GM12864 (cell line): ENCODE results near the gene DVL3.
A peak's percentile ranks its signal among the peaks of the same experiment; 100 is the strongest.
"Not testable (repeated sequence)": the region's sequence is repeated elsewhere in the genome, so short reads cannot be mapped to it uniquely, and the experiment has no call there.

Experiments used
- DNase-seq: peaks from one replicate; pipeline ENCODE4 v3.0.0-alpha.2; 2011; ENCODE audit warnings: low read depth
- H3K4me3 ChIP-seq: 2 replicates; pipeline ENCODE4 v1.5.1; 2011; ENCODE audit warnings: mild to moderate bottlenecking, low read depth, low read length, control low read depth
- TF ChIP-seq, protein P1 (sequence below): IDR thresholded peaks from 2 replicates; pipeline ENCODE4 v1.5.1; 2011; ENCODE audit warnings: low read depth, mild to moderate bottlenecking, moderate library complexity, low read length, control low read depth, inconsistent platforms; ENCODE audit errors: missing control alignments

Gene DVL3

DNA sequence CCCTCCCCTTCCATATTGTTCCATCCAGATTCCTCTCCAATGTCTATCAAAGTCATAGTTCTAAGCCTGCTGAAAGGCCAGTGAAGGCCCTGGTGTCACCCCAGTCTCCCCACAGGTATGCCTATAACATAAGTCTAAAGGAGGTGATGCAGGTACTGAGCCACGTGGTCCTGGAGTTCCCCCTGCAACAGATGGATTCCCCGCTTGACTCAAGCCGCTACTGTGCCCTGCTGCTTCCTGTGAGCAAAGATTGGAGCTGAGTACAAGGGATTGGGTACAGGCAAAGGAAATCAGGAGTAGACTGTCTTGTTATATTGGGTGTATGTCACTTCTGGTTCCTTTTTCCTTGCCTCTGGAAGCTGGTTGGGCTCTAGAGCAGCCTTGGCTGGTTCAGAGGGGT, 11.8 kb upstream of the DVL3 start:
- H3K4me3 ChIP-seq = no peak overlapping the region
- TF ChIP-seq, protein P1, sequence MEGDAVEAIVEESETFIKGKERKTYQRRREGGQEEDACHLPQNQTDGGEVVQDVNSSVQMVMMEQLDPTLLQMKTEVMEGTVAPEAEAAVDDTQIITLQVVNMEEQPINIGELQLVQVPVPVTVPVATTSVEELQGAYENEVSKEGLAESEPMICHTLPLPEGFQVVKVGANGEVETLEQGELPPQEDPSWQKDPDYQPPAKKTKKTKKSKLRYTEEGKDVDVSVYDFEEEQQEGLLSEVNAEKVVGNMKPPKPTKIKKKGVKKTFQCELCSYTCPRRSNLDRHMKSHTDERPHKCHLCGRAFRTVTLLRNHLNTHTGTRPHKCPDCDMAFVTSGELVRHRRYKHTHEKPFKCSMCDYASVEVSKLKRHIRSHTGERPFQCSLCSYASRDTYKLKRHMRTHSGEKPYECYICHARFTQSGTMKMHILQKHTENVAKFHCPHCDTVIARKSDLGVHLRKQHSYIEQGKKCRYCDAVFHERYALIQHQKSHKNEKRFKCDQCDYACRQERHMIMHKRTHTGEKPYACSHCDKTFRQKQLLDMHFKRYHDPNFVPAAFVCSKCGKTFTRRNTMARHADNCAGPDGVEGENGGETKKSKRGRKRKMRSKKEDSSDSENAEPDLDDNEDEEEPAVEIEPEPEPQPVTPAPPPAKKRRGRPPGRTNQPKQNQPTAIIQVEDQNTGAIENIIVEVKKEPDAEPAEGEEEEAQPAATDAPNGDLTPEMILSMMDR = no peak
- no peak for DNase-seq

DNA sequence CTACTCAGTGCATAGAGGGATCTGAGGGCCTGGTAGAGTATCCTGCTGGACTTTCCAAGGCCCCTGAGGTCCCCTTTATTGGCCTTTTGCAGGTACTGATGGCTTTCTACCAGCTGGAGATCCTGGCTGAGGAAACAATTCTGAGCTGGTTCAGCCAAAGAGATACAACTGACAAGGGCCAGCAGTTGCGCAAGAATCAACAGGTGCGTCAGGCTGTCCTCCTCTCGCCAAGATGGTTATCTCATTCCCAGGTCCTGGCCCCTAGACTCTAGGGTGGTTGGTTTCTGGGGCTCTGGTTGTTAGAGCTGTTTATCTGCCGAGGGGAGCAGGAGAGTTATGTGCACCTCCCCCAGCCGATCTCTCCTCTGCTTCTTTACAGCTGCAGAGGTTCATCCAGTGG, 10.7 kb upstream of the DVL3 start:
- H3K4me3 ChIP-seq = no peak overlapping the region
- no peak for DNase-seq
- TF ChIP-seq, protein P1 = no peak

DNA sequence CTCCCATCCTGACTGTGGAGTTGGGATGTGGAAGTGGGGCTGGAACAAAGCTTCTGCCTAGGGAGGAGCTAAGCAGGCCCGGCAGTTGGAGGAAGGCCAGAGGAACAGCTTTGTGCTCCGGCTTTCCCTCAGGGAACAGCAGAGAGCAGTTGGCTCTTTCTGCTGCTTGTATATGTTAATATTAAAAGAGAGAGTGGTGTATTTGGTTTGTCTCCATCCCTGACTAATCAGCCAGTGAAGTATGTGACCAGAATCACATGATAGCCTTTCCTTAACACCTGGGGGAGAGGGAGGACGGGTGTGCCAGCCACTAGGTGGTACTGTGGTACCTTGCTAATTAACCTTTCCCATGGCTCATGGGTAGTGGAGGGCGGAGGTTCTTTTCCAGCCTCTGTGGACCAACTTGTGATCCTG, 10.1 kb upstream of the DVL3 start:
- TF ChIP-seq, protein P1 = peak; percentile 29
- DNase-seq = no peak
- no peak overlapping the region for H3K4me3 ChIP-seq

DNA sequence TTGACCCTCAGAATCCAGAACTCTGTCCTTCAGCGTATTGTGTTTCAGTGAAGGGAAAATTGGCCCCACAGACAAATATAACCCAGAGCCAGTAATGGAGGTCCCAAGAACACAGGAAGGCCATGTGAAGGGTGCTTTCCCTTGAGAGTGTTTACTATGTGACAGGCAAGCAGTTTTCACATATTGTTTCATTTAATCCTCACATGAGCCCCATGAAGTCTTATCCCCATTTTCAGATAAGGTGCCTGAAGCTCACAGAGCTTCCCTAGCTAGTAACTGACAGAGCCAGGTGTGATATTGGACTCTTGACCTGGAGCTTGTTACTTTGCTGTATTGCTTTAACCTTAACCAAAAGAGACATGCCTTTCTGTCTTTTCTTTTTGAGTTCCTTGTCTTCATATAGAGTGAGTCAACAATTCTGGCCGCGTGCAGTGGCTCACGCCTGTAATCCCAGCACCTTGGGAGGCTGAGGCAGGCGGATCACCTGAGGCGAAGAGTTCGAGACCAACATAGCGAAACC, 9.4 kb upstream of the DVL3 start:
- no peak for DNase-seq
- H3K4me3 ChIP-seq = no peak overlapping the region
- TF ChIP-seq, protein P1 = no peak

DNA sequence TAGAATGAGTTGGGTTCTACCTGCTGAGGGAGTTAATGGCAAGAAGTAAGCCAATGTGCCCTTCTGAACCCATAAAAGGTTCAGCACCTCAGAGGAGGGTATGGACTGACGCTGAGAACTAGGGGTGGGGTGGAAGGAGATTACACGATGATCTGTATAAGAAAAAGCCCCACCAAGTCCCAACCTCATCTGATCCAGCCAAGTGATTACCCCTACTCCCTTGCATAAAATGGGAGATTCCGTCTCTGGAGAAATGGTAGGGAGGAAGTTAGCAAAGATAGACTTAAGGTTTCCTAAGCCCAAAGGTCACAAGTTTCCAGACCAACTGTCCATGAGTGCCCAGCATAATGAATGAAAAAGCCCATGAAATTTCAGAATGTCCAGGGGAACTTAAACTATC, 7.1 kb upstream of the DVL3 start:
- TF ChIP-seq, protein P1 = no peak

DNA sequence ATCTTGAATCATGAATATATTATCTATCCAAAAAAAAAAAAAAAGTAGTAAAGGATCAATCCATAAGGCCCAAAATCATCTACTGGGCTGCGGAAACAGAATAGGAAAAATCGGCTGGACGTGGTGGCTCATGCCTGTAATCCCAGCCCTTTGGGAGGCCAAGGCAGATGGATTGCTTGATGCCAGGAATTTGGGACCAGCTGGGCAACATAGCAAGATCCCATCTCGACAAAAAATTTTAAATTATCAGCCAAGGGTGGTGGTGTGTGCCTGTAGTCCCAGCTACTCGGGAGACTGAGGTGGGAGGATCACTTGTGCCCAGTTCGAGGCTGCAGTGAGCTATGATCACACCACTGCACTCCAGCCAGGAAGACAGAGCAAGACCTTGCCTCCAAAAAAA, 6.1 kb upstream of the DVL3 start:
- no peak for DNase-seq
- TF ChIP-seq, protein P1 = no peak
- no peak overlapping the region for H3K4me3 ChIP-seq

More for the DNA sequence above, 7.1 kb upstream of the DVL3 start:
- H3K4me3 ChIP-seq = no peak overlapping the region
- no peak for DNase-seq

DNA sequence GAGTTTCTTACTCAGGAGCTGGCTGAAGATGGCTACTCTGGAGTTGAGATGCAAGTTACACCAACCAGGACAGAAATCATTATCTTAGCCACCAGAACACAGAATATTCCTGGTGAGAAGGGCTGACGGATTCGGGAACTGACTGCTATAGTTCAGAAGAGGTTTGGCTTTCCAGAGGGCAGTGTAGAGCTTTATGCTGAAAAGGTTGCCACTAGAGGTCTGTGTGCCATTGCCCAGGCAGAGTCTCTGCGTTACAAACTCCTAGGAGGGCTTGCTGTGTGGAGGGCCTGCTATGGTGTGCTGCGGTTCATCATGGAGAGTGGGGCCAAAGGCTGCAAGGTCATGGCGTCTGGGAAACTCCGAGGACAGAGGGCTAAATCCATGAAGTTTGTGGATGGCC, 5.4 kb upstream of the DVL3 start:
- H3K4me3 ChIP-seq, DNase-seq: not testable (repeated sequence)
